H9 (cell line): ENCODE data around the gene ERMP1. TPM values are rescaled to one million over a fixed set of nuclear protein-coding genes. Genes with fewer than 3 reads are reported as not detected.
A peak's percentile ranks its signal among the peaks of the same experiment; 100 is the strongest.

Experiments used
- DNase-seq: peaks from one replicate; pipeline ENCODE4 v3.0.0-alpha.2; 2017
- H2AFZ ChIP-seq: one replicate; pipeline ENCODE4 v1.6.1; 2013; ENCODE audit warnings: mild to moderate bottlenecking, low read length, control low read depth, moderate library complexity
- H2AK5ac ChIP-seq: 2 replicates; pipeline ENCODE4 v1.6.1; 2013; ENCODE audit warnings: low read length, control low read depth, mixed read lengths; ENCODE audit not compliant: insufficient read length
- H2BK120ac ChIP-seq: one replicate; pipeline ENCODE4 v1.6.1; 2013; ENCODE audit warnings: low read depth, mild to moderate bottlenecking, low read length, control low read depth, inconsistent platforms; ENCODE audit not compliant: poor library complexity, severe bottlenecking
- H2BK12ac ChIP-seq: 2 replicates; pipeline ENCODE4 v1.6.1; 2013; ENCODE audit warnings: low read length, control low read depth, mixed read lengths, low read depth; ENCODE audit not compliant: insufficient read length
- H2BK15ac ChIP-seq: 2 replicates; pipeline ENCODE4 v1.6.1; 2013; ENCODE audit warnings: low read depth, low read length, control low read depth
- H2BK20ac ChIP-seq: one replicate; pipeline ENCODE4 v1.6.1; 2013; ENCODE audit warnings: low read depth, mild to moderate bottlenecking, low read length, control low read depth, inconsistent platforms; ENCODE audit not compliant: poor library complexity, severe bottlenecking
- H2BK5ac ChIP-seq: 2 replicates; pipeline ENCODE4 v1.6.1; 2013; ENCODE audit warnings: low read length, control low read depth, mixed read lengths; ENCODE audit not compliant: insufficient read length
- H3K14ac ChIP-seq: 2 replicates; pipeline ENCODE4 v1.6.1; 2013; ENCODE audit warnings: low read length, control low read depth; ENCODE audit not compliant: insufficient read depth
- H3K18ac ChIP-seq: 2 replicates; pipeline ENCODE4 v1.6.1; 2013; ENCODE audit warnings: low read depth, mild to moderate bottlenecking, mixed read lengths, low read length, control low read depth; ENCODE audit not compliant: insufficient read length
- H3K23ac ChIP-seq: 2 replicates; pipeline ENCODE4 v1.6.1; 2013; ENCODE audit warnings: low read length, control low read depth, mixed read lengths, low read depth; ENCODE audit not compliant: insufficient read length
- H3K23me2 ChIP-seq: 2 replicates; pipeline ENCODE4 v1.6.1; 2013; ENCODE audit warnings: low read depth, mild to moderate bottlenecking, mixed read lengths, low read length, control low read depth; ENCODE audit not compliant: insufficient read length, poor library complexity, severe bottlenecking
- H3K27ac ChIP-seq: 2 replicates; pipeline ENCODE4 v1.5.1; 2013; ENCODE audit warnings: low read length, control low read depth, mixed read lengths, low read depth; ENCODE audit not compliant: insufficient read length
- H3K27me3 ChIP-seq: 2 replicates; pipeline ENCODE4 v1.6.1; 2013; ENCODE audit warnings: low read length, control low read depth, inconsistent platforms; ENCODE audit not compliant: insufficient read depth
- H3K4ac ChIP-seq: 2 replicates; pipeline ENCODE4 v1.6.1; 2013; ENCODE audit warnings: low read depth, mild to moderate bottlenecking, control low read depth, inconsistent platforms, low read length, moderate library complexity
- H3K4me1 ChIP-seq: 2 replicates; pipeline ENCODE4 v1.6.1; 2013; ENCODE audit warnings: low read length, control low read depth, inconsistent platforms; ENCODE audit not compliant: insufficient read depth
- H3K4me2 ChIP-seq: 2 replicates; pipeline ENCODE4 v1.6.1; 2013; ENCODE audit warnings: low read length, control low read depth, mixed read lengths; ENCODE audit not compliant: insufficient read length, insufficient read depth
- H3K56ac ChIP-seq: 2 replicates; pipeline ENCODE4 v1.6.1; 2013; ENCODE audit warnings: low read depth, mild to moderate bottlenecking, mixed read lengths, low read length, control low read depth; ENCODE audit not compliant: insufficient read length
- H3K79me1 ChIP-seq: 2 replicates; pipeline ENCODE4 v1.6.1; 2013; ENCODE audit warnings: low read depth, mild to moderate bottlenecking, moderate library complexity, low read length, control low read depth, inconsistent platforms; ENCODE audit not compliant: insufficient read depth, poor library complexity, severe bottlenecking
- H3K79me2 ChIP-seq: 2 replicates; pipeline ENCODE4 v1.6.1; 2013; ENCODE audit warnings: low read length, control low read depth, inconsistent platforms; ENCODE audit not compliant: insufficient read depth
- H3K9ac ChIP-seq: 2 replicates; pipeline ENCODE4 v1.6.1; 2013; ENCODE audit warnings: low read length, control low read depth, mixed read lengths; ENCODE audit not compliant: insufficient read length; ENCODE audit errors: extremely low read depth
- H3K9me3 ChIP-seq: one replicate; pipeline ENCODE4 v1.6.1; 2013; ENCODE audit warnings: low read depth, low read length, inconsistent platforms; ENCODE audit not compliant: control insufficient read depth
- H3T11ph ChIP-seq: one replicate; pipeline ENCODE4 v1.6.1; 2013; ENCODE audit warnings: mild to moderate bottlenecking, low read length, control low read depth, inconsistent platforms
- H4K20me1 ChIP-seq: one replicate; pipeline ENCODE4 v1.6.1; 2013; ENCODE audit not compliant: control insufficient read depth, insufficient read length, insufficient read depth
- H4K5ac ChIP-seq: 2 replicates; pipeline ENCODE4 v1.6.1; 2013; ENCODE audit warnings: low read depth, mild to moderate bottlenecking, mixed read lengths, low read length, control low read depth; ENCODE audit not compliant: insufficient read length
- H4K8ac ChIP-seq: replicated peaks from 2 replicates; pipeline ENCODE4 v1.6.1; 2013; ENCODE audit warnings: low read length, control low read depth, mixed read lengths, low read depth; ENCODE audit not compliant: insufficient read length
- H4K91ac ChIP-seq: 2 replicates; pipeline ENCODE4 v1.6.1; 2013; ENCODE audit warnings: low read depth, mild to moderate bottlenecking, moderate library complexity, mixed read lengths, low read length, control low read depth; ENCODE audit not compliant: insufficient read length
- H3K27ac Mint-ChIP-seq, 3 experiments: 2 replicates in 2 of 3; 3 replicates in 1 of 3; pipeline ENCODE4 v1.8.0; 2020 to 2021; ENCODE audit warnings: mixed read lengths in 3 of 3, mild to moderate bottlenecking in 1 of 3, moderate library complexity in 1 of 3
- H3K27me3 Mint-ChIP-seq: 2 replicates; pipeline ENCODE4 v1.8.0; 2021; ENCODE audit warnings: low read depth, mild to moderate bottlenecking, moderate library complexity, mixed read lengths
- H3K36me3 Mint-ChIP-seq, 3 experiments: 2 replicates in 2 of 3; 3 replicates in 1 of 3; pipeline ENCODE4 v1.8.0; 2020 to 2021; ENCODE audit warnings: low read depth in 3 of 3, mixed read lengths in 3 of 3; ENCODE audit not compliant: insufficient read depth in 1 of 3
- H3K4me1 Mint-ChIP-seq, 2 experiments: 2 replicates each; pipeline ENCODE4 v1.8.0; 2020; ENCODE audit warnings: mixed read lengths in 2 of 2
- H3K4me3 Mint-ChIP-seq, 2 experiments: 2 replicates in 1 of 2; 3 replicates in 1 of 2; pipeline ENCODE4 v1.8.0; 2020 to 2021; ENCODE audit warnings: mild to moderate bottlenecking in 2 of 2, mixed read lengths in 2 of 2, moderate library complexity in 1 of 2
- H3K9me3 Mint-ChIP-seq, 2 experiments: 2 replicates in 1 of 2; 3 replicates in 1 of 2; pipeline ENCODE4 v1.8.0; 2020; ENCODE audit warnings: mild to moderate bottlenecking in 2 of 2, mixed read lengths in 2 of 2, moderate library complexity in 1 of 2
- WGBS: extraction: QIAGEN DNeasy Blood & Tissue Kit; methylation state at CpG from one replicate; pipeline ENCODE4 v1.1.7; 2013; ENCODE audit warnings: missing lambda C conversion rate, low lambda C conversion rate, mixed read lengths; ENCODE audit not compliant: insufficient read length; ENCODE audit errors: extremely low coverage; 5-methylcytosine and 5-hydroxymethylcytosine counted together
- total RNA-seq: library from RNA; stranded (reverse); gene quantifications from 2 replicates; pipeline ENCODE4 v1.2.1, GENCODE V29; 2021
- TF ChIP-seq, protein P1 (sequence below): fragments of 200-600 bp; sonication (generic); conservative IDR thresholded peaks from 3 replicates; pipeline ENCODE4 v1.8.0; 2021; ENCODE audit warnings: antibody characterized with exemption, mild to moderate bottlenecking

The ERMP1 gene
- total RNA-seq, 1 experiment from 2014 or later, result 20.2 TPM

DNA sequence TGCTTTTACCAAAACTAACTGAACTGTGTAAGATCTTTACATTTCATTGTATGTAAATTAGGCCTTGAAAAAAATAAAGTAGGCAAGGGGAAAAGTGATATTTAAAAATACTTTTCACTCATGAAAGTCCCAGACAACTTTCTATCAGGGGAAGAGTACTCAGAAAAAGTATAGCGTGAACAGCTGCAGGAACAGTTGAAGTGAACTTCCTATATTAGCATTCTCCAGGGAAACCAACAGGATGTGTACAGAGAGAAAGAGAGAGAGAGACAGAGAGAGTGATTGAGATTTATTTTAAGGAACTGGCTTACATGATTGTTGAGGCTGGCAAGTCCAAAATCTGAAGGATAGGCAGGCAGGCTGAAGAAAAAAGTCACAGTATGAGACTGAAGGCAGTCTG is 42.0 kb downstream of the ERMP1 start:
- Mint-ChIP-seq H3K4me3 (no peak overlapping the region), H3K9me3 (no peaks in the 10 kb centered on the region), H3K27me3 (no peaks in the 10 kb centered on the region), H3K27ac (peak overlapping the region in 1 of 3 experiments; percentile 27; a peak in 1 of 7 replicates), H3K4me1 (no peaks in the 10 kb centered on the region), H3K36me3 (peaks cover 0 to 13% (median 12%) of the 10 kb centered on the region in 3 experiments; a peak in 3 of 7 replicates)
- WGBS, result no CpG with 5 or more reads among the region's 1 CpG
- Histone ChIP-seq H3K4ac (no peak overlapping the region), H2BK15ac (no peak overlapping the region), H3K18ac (no peak overlapping the region), H3K79me2 (no peaks in the 10 kb centered on the region), H3K79me1 (no peaks in the 10 kb centered on the region), H3T11ph (no peak overlapping the region), H3K4me1 (no peaks in the 10 kb centered on the region), H3K23me2 (no peaks in the 10 kb centered on the region), H2AK5ac (no peak overlapping the region), H2AFZ (no peak overlapping the region), H4K20me1 (no peaks in the 10 kb centered on the region), H2BK12ac (no peak overlapping the region), H2BK120ac (no peak overlapping the region), H2BK5ac (no peak overlapping the region), H3K14ac (no peak overlapping the region), H3K9ac (no peak overlapping the region), H4K5ac (no peak overlapping the region), H3K23ac (no peak overlapping the region), H2BK20ac (no peak overlapping the region), H3K27me3 (no peaks in the 10 kb centered on the region), H3K9me3 (no peaks in the 10 kb centered on the region), H3K27ac (no peak overlapping the region), H4K8ac (no peak overlapping the region), H4K91ac (no peak overlapping the region), H3K56ac (no peak overlapping the region), H3K4me2 (no peak overlapping the region)
- no peak for DNase-seq
- TF ChIP-seq, protein P1, sequence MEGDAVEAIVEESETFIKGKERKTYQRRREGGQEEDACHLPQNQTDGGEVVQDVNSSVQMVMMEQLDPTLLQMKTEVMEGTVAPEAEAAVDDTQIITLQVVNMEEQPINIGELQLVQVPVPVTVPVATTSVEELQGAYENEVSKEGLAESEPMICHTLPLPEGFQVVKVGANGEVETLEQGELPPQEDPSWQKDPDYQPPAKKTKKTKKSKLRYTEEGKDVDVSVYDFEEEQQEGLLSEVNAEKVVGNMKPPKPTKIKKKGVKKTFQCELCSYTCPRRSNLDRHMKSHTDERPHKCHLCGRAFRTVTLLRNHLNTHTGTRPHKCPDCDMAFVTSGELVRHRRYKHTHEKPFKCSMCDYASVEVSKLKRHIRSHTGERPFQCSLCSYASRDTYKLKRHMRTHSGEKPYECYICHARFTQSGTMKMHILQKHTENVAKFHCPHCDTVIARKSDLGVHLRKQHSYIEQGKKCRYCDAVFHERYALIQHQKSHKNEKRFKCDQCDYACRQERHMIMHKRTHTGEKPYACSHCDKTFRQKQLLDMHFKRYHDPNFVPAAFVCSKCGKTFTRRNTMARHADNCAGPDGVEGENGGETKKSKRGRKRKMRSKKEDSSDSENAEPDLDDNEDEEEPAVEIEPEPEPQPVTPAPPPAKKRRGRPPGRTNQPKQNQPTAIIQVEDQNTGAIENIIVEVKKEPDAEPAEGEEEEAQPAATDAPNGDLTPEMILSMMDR, result no peak
